HepG2 (cell line): Measurements from ENCODE around the gene PLEKHN1. TPM values are rescaled to one million over a fixed set of nuclear protein-coding genes. Genes with fewer than 3 reads are reported as not detected.

Experiments
- ATAC-seq: fragments of 200-7000 bp; cut with Tn5 transposase; 3 replicates; pipeline ENCODE4 v1.9.1; 2020; ENCODE audit warnings: mild to moderate bottlenecking, moderate library complexity
- BruUV-seq: library from RNA; stranded (reverse); fragments of 400-500 nt; replicated peaks from 2 replicates; lab custom pipeline; 2021; lab: Mats Ljungman, UMichigan
- CTCF ChIA-PET: fragments of 300-600 bp; formaldehyde crosslinking; extraction: SDS; loops from one replicate; lab custom pipeline; 2021; ENCODE audit warnings: low total read pairs, inconsistent platforms, low intra/inter-chr PET ratio; lab: Yijun Ruan, JAX
- POLR2A ChIA-PET: fragments of 350-600 bp; sonication (Branson Sonifier 250); formaldehyde crosslinking; loops from one replicate; lab custom pipeline; 2020; ENCODE audit warnings: antibody characterized with exemption, inconsistent platforms; lab: Yijun Ruan, JAX
- DNase-seq: peaks from one replicate; pipeline ENCODE4 v3.0.0-alpha.2; 2015; ENCODE audit warnings: low spot score
- FAIRE-seq: peaks from 3 replicates; lab custom pipeline; 2011; peaks lifted over from hg19 to GRCh38; lab: Jason Lieb, UNC
- H2AFZ ChIP-seq: one replicate; pipeline ENCODE4 v1.6.1; 2011; ENCODE audit warnings: low read length, inconsistent platforms
- H3K27ac ChIP-seq: fragments of 300-600 bp; 3 replicates; pipeline ENCODE4 v1.8.0; 2011; ENCODE audit warnings: mixed run types, mild to moderate bottlenecking, mixed read lengths, low read length, inconsistent platforms; ENCODE audit not compliant: insufficient read depth; ENCODE audit errors: extremely low read length
- H3K27me3 ChIP-seq, 2 experiments: fragments of 200-600 bp in 1 of 2; 2 replicates in 1 of 2; 3 replicates in 1 of 2; pipeline versions ENCODE4 v1.6.0 to v1.8.0; 2011; ENCODE audit warnings: low read length in 2 of 2, mild to moderate bottlenecking in 2 of 2, moderate library complexity in 2 of 2, inconsistent platforms in 1 of 2; ENCODE audit not compliant: insufficient read depth in 2 of 2, control insufficient read depth in 1 of 2
- H3K36me3 ChIP-seq, 2 experiments: fragments of 200-600 bp in 1 of 2; replicated peaks in 1 of 2; 2 replicates in 1 of 2; 3 replicates in 1 of 2; pipeline versions ENCODE4 v1.5.1 to v1.8.0; 2011; ENCODE audit warnings: low read length in 2 of 2, inconsistent platforms in 1 of 2; ENCODE audit not compliant: insufficient read depth in 2 of 2, control insufficient read depth in 1 of 2
- H3K4me1 ChIP-seq: 2 replicates; pipeline ENCODE4 v1.5.1; 2012; ENCODE audit warnings: low read length, inconsistent platforms; ENCODE audit not compliant: insufficient read depth
- H3K4me2 ChIP-seq: 2 replicates; pipeline ENCODE4 v1.6.0; 2011; ENCODE audit warnings: low read depth, low read length, inconsistent platforms
- H3K4me3 ChIP-seq, 3 experiments: fragments of 200-600 bp in 1 of 3; sonication (generic), shearing (Covaris generic) in 1 of 3; replicated peaks in 1 of 3; 2 replicates each; pipeline ENCODE4 v1.5.1; 2011 to 2016; ENCODE audit warnings: low read length in 3 of 3, inconsistent platforms in 2 of 3, low read depth in 2 of 3, mild to moderate bottlenecking in 2 of 3, control low read depth in 1 of 3, mixed read lengths in 1 of 3; ENCODE audit not compliant: insufficient read depth in 1 of 3
- H3K79me2 ChIP-seq: one replicate; pipeline ENCODE4 v1.6.1; 2011; ENCODE audit warnings: low read length, inconsistent platforms; ENCODE audit not compliant: insufficient read depth
- H3K9ac ChIP-seq: 2 replicates; pipeline ENCODE4 v1.6.0; 2011; ENCODE audit warnings: mild to moderate bottlenecking, low read depth, low read length, inconsistent platforms; ENCODE audit not compliant: insufficient read depth
- H3K9me3 ChIP-seq: 2 replicates; pipeline ENCODE4 v1.5.1; 2012; ENCODE audit warnings: mild to moderate bottlenecking, low read length
- H4K20me1 ChIP-seq: 2 replicates; pipeline ENCODE4 v1.6.0; 2011; ENCODE audit warnings: inconsistent platforms, mild to moderate bottlenecking, low read length, moderate library complexity; ENCODE audit not compliant: insufficient read depth
- BRCA1 ChIP-seq: sonication (generic); formaldehyde crosslinking; IDR thresholded peaks from 2 replicates; pipeline ENCODE4 v1.4.0; 2020; ENCODE audit warnings: missing genetic modification reagents
- EED ChIP-seq: sonication (generic); formaldehyde crosslinking; IDR thresholded peaks from 2 replicates; pipeline ENCODE4 v1.5.0; 2020; ENCODE audit warnings: mild to moderate bottlenecking, missing genetic modification reagents
- RFX5 ChIP-seq: IDR thresholded peaks from 2 replicates; pipeline ENCODE4 v1.6.1; 2011; ENCODE audit warnings: low read depth, low read length, improper control_type of control experiment
- TFDP1 ChIP-seq: IDR thresholded peaks from 2 replicates; pipeline ENCODE4 v1.6.1; 2016; ENCODE audit warnings: missing compliant biosample characterization, missing genetic modification reagents, borderline replicate concordance
- ZNF251 ChIP-seq: sonication (generic); formaldehyde crosslinking; IDR thresholded peaks from 2 replicates; pipeline ENCODE4 v1.9.0; 2021; ENCODE audit warnings: mild to moderate bottlenecking, missing genetic modification reagents
- ZNF318 ChIP-seq: sonication (generic); formaldehyde crosslinking; IDR thresholded peaks from 2 replicates; pipeline ENCODE4 v1.4.0; 2020; ENCODE audit warnings: mild to moderate bottlenecking, missing genetic modification reagents
- ZNF577 ChIP-seq: sonication (generic); formaldehyde crosslinking; IDR thresholded peaks from 2 replicates; pipeline ENCODE4 v1.4.0; 2020; ENCODE audit warnings: mild to moderate bottlenecking, low read depth, missing genetic modification reagents, borderline replicate concordance
- ZNF816 ChIP-seq: sonication (generic); formaldehyde crosslinking; IDR thresholded peaks from 2 replicates; pipeline ENCODE4 v1.8.0; 2022; ENCODE audit warnings: missing genetic modification reagents, mild to moderate bottlenecking, borderline replicate concordance
- ZNF841 ChIP-seq: sonication (generic); formaldehyde crosslinking; IDR thresholded peaks from 2 replicates; pipeline ENCODE4 v1.8.1; 2023; ENCODE audit warnings: missing genetic modification reagents, borderline replicate concordance
- WGBS: methylation state at CpG from one replicate; pipeline ENCODE4 v1.1.6; 2017; ENCODE audit warnings: low lambda C conversion rate; 5-methylcytosine and 5-hydroxymethylcytosine counted together
- in situ Hi-C: cut with HindIII; loops from 2 replicates; pipeline ENCODE4 v1.10.0; 2017; ENCODE audit warnings: low pct_unique_long_range_greater_than_20kb; ENCODE audit not compliant: extremely low pct_ligation_motif_present
- intact Hi-C: fragments of 100-400 bp; cut with micrococcal nuclease; formaldehyde crosslinking; loops from one replicate; pipeline ENCODE4 v1.10.0; 2022; ENCODE audit not compliant: unreplicated experiment
- polyA plus RNA-seq, 8 experiments: library from polyadenylated mRNA; depleted of rRNA in 3 of 8; stranded (reverse) in 7 of 8; unstranded in 1 of 8; fragments of >200 nt; fragmentation: Illumina TruSeq in 4 of 8; extraction: Trizol in 4 of 8; gene quantifications; 2 replicates each; pipeline versions ENCODE4 v1.2.1 to v1.2.3, GENCODE V29; 2011 to 2016; ENCODE audit warnings: low read depth in 4 of 8, missing spikeins in 1 of 8, mixed read lengths in 1 of 8; ENCODE audit not compliant: insufficient read depth in 1 of 8
- total RNA-seq, 5 experiments: library from RNA; depleted of rRNA; stranded (reverse); fragments of >200 nt; fragmentation: Illumina TruSeq; extraction: Trizol; gene quantifications; 2 replicates each; pipeline ENCODE4 v1.2.3, GENCODE V29; 2016; ENCODE audit warnings: low read depth in 1 of 5
- TF ChIP-seq, protein P1 (sequence below): sonication (generic); formaldehyde crosslinking; IDR thresholded peaks from 2 replicates; pipeline ENCODE4 v1.4.0; 2020; ENCODE audit warnings: low read depth, missing genetic modification reagents

Gene PLEKHN1
- total and polyA plus RNA-seq, 2 of the 13 experiments (the other 11 are each of a cell fraction or from before 2014, with no cell fraction given), result 0.42 to 0.58 TPM

GRCh38 chr1:978069-978834 lies 12.0 kb downstream of the PLEKHN1 start:
- Histone ChIP-seq H3K27ac (no peak overlapping the region), H4K20me1 (no peaks in the 10 kb centered on the region), H3K27me3 (peaks cover 18 to 45% of the 10 kb centered on the region in 2 experiments), H2AFZ (no peak overlapping the region), H3K4me3 (no peak overlapping the region; a peak in 1 of 6 replicates), H3K4me2 (peak overlapping the region; percentile 12; the same call in 1 of the 2 replicates), H3K9me3 (no peaks in the 10 kb centered on the region), H3K36me3 (no peaks in the 10 kb centered on the region), H3K9ac (no peak overlapping the region), H3K79me2 (no peaks in the 10 kb centered on the region), H3K4me1 (peaks cover 47% of the 10 kb centered on the region)
- 57% methylated on average over 14 of the region's 44 CpGs for WGBS
- in situ Hi-C loops (no loop called here), intact Hi-C loops (no loop called here)
- ChIA-PET CTCF (no interaction called here), POLR2A (no interaction called here)
- FAIRE-seq (no peak), DNase-seq (no peak), ATAC-seq (no peak)
- BruUV-seq, result no TSS peak
- no peak for TF ChIP-seq RFX5
- TF ChIP-seq, protein P1, sequence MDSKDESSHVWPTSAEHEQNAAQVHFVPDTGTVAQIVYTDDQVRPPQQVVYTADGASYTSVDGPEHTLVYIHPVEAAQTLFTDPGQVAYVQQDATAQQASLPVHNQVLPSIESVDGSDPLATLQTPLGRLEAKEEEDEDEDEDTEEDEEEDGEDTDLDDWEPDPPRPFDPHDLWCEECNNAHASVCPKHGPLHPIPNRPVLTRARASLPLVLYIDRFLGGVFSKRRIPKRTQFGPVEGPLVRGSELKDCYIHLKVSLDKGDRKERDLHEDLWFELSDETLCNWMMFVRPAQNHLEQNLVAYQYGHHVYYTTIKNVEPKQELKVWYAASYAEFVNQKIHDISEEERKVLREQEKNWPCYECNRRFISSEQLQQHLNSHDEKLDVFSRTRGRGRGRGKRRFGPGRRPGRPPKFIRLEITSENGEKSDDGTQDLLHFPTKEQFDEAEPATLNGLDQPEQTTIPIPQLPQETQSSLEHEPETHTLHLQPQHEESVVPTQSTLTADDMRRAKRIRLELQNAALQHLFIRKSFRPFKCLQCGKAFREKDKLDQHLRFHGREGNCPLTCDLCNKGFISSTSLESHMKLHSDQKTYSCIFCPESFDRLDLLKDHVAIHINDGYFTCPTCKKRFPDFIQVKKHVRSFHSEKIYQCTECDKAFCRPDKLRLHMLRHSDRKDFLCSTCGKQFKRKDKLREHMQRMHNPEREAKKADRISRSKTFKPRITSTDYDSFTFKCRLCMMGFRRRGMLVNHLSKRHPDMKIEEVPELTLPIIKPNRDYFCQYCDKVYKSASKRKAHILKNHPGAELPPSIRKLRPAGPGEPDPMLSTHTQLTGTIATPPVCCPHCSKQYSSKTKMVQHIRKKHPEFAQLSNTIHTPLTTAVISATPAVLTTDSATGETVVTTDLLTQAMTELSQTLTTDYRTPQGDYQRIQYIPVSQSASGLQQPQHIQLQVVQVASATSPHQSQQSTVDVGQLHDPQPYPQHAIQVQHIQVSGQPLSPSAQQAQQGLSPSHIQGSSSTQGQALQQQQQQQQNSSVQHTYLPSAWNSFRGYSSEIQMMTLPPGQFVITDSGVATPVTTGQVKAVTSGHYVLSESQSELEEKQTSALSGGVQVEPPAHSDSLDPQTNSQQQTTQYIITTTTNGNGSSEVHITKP (CRISPR knock-in tag), result no peak
- TF ChIP-seq TFDP1 (CRISPR knock-in tag), result no peak
- no peak for TF ChIP-seq BRCA1 (CRISPR knock-in tag)
- 0 out of 2 replicates have a peak, but pooled peaks have one; percentile 30 for TF ChIP-seq EED (CRISPR knock-in tag)
- TF ChIP-seq ZNF251 (CRISPR knock-in tag), result no peak
- no peak for TF ChIP-seq ZNF318 (CRISPR knock-in tag)
- no peak for TF ChIP-seq ZNF577 (CRISPR knock-in tag)
- TF ChIP-seq ZNF816 (CRISPR knock-in tag), result no peak
- no peak for TF ChIP-seq ZNF841 (CRISPR knock-in tag)
